IPS DF 4.7 (cell line): ENCODE data around the gene TPM3.
"Not testable (repeated sequence)": the region's sequence is repeated elsewhere in the genome, so short reads cannot be mapped to it uniquely, and the experiment has no call there.

Source experiments
- DNase-seq: peaks from one replicate; pipeline ENCODE4 v3.0.0-alpha.2; 2013; ENCODE audit warnings: low spot score; ENCODE audit errors: extremely low read depth

TPM3 gene

GRCh38 chr1:154170547-154171222, 21.2 kb downstream of the TPM3 start:
- DNase-seq: no peak

DNA sequence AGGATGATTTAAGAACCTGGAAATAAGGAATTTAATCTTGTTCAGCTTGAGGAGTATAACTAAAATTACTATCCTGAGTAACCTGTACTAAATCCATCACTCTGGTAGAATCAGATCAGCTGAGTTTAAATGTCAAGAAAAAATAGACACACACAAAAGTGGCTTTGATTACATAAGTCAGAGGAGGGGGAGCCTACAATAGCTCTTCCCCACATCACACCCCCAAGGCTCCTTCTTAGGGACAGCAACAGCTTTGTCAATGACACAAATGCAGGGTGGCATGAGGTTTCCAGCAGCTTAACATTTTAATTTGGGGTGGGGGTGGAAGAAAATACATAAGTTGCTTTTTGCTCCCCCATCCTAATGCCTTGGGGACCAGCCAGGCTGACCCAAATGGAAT, 24.4 kb downstream of the TPM3 start:
- no peak for DNase-seq

GRCh38 chr1:154166207-154166606, 25.7 kb downstream of the TPM3 start:
- no peak for DNase-seq

DNA sequence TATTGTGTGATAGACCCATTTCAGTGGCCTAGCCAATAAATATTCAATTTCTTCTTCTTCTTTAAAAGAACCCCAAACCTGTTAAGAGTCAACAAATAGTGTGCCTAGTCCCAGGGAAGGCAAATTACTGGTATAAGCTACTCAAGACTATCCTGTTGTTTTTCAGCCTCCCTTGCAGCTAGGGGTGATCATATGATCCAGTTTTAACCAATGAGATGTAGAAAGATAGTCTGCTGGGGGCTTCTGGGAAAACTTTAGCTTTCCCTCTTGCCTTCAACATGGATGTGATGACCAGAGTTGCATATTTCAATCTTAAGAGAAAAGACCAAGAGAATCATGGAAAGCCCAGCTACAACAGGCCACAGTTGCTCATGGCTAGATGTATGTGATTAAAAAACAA, 32.3 kb downstream of the TPM3 start:
- DNase-seq: no peak

DNA sequence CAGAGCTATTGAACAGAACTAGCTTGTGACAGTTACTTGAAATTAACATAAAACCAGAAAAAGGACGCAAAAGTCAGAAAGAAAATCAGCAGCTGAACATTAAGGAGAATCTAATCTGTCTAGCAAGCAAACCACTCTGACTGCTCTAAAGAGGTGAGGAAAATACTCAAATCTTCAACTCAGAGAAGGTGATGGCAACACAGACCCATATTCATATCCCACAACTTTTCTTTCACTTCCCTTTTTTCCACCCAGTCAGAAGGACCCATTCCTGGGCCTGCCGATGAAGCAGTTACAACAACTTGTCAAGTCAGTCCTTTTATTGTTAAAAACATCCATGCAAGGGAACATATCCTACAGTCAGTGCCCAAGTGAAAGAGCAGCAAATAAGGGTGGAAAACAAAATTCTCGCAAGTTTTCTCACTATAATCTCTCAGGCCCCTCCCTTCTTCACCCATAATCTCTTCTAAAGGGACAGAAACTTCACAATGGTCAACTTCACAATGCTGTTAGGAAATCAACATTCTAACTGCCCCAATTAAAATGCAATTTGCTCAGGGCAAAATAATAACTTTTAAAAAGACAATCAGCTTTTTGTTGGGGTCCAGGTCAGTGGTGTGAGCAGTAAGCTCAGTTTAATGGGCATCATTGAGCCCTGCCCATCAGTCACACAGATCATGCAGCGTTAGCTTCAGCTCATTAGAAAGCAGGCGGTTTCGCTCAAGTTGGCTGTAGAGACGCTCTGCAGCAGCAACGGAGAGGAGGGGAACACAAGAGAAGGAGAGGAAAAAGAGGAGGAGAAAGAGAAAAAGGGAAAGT, 33.4 kb downstream of the TPM3 start:
- DNase-seq: no peak

GRCh38 chr1:154157520-154158306, 34.2 kb downstream of the TPM3 start:
- no peak for DNase-seq

DNA sequence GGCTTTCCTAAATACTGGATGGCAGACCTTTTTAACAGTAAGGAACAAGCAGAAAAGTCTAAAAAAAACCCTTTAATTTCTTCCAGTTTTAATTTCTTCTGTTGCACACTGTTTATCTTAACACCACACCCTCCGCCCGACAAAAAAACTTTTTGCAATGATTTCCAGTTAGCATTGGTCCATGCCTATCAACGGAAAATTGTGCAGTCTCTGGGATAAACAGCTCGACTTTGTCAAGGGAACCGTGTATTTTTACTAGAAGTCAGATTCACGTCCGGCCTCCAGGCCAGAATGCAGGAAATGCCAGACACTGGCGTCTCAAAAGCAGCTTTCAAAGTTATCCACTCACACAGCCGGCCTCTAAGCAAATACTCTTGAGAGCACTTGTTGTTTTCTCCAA, 36.6 kb downstream of the TPM3 start:
- no peak for DNase-seq

GRCh38 chr1:154154534-154155191, 37.2 kb downstream of the TPM3 start, which contains the start of gene NUP210L:
Gene NUP210L, minus strand, starts transcription at chr1:154155073.
- peak; percentile 71 for DNase-seq

DNA sequence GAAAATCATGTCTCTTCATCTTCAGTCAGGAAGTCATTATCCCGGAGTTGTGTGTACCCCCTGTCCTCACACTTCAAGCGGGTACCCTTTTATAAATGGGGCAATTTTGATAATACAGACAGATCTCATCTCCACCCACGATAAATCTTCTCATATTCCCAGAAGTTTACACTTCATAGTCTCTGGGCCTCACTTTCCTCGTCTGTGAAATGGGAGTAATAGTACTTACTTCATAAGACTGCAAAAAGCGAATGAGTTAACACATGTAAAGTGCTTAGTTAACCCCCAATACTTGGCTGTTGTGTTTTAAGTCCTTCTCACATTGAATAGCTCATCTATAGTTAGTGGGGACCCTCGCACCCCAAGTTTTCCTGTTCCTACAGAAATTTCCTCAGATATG, 37.8 kb downstream of the TPM3 start:
- DNase-seq: no peak

DNA sequence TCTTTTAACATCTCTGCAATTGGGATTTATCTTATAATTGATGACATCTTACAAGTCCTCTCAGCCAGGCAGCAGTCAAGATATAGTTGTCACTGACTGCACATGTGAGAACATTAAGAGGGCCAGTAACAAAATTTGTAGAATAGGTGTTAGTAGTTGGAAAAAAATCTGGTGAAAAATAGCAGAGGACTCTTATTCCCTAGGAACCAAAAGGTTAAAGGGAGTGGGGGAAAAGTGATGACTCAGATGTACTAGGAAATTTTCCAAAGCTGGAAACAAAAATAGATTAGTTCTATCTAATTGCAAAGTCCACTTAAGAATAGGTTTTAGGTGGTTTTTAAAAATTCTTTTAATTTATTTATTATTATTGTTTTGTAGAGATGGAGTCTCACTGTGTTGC, 40.6 kb downstream of the TPM3 start:
- DNase-seq: no peak

- DNase-seq: no peak
Measured at GRCh38 chr1:154148807-154149206, 43.1 kb downstream of the TPM3 start.

DNA sequence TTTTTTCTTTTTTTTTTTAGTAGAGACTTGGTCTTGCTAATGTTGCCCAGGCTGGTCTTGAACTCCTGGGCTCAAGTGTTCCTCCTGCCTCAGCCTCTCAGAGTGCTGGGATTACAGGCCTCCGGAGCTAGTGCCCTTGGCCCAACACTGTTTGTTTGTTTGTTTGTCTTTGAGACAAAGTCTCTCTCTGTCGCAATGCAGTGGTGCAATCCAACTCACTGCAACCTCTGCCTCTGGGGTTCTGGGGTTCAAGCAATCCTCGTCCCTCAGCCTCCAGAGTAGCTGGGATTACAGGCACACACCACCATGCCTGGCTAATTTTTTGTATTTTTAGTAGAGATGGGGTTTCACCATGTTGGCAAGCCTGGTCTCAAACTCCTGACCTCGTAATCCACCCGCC, 44.4 kb downstream of the TPM3 start:
- not testable (repeated sequence) for DNase-seq

GRCh38 chr1:154145986-154146385, 45.9 kb downstream of the TPM3 start:
- DNase-seq: no peak

GRCh38 chr1:154142358-154142757, 49.5 kb downstream of the TPM3 start:
- DNase-seq: no peak

- DNase-seq: no peak
Measured at GRCh38 chr1:154141240-154141639, 50.7 kb downstream of the TPM3 start.

DNA sequence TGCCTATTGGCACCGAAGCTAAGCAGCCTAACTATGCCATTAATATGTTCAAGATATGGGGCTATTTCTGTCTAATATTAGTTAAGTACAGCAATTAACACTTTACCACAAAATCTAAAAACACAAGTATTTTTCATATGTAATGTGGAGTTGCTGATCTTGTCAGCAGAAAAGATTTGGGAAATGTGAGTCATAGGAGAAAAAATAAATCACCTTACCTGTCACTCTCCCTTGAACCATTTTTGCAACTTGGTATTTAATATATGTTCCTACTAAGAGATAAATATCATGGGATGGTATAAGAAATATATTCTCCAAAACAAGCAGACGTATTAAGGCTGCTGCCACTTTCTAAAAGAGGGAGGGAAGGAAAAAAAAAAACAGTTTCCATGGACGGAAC, 54.0 kb downstream of the TPM3 start:
- DNase-seq: no peak

DNA sequence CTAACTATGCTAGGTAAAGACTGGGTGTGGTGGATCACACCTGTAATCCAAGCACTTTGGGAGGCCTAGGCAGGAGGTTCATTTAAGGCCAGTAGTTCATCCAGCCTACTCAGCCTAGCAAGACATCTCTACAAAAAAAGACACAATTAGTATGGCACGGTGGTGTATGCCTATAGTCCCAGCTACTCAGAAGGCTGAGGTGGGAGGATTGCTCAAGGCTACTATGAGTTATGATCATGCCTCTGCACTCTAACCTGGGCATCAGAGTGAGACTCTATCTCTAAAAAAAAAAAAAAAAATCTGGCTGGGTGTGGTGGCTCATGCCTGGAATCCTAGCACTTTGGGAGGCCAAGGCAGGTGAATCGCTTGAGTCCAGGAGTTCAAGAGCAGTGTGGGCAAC, 58.6 kb downstream of the TPM3 start:
- DNase-seq: no peak

- no peak for DNase-seq
Measured at GRCh38 chr1:154129391-154129970, 62.4 kb downstream of the TPM3 start.

DNA sequence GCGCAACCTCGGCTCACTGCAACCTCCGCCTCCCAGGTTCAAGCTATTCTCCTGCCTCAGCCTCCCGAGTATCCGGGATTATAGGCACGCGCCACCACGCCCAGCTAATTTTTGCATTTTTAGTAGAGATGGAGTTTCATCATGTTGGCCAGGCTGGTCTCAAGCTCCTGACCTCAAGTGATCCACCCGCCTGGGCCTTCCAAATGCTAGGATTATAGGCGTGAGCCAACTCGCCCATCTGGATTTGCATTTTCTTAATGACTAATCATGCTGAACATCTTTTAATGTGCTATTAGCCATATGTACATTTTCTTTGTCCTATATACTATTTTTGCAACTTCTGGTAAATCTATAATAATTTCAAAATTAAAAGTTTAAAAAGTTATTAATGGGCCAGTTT, 68.7 kb downstream of the TPM3 start:
- DNase-seq: not testable (repeated sequence)

DNA sequence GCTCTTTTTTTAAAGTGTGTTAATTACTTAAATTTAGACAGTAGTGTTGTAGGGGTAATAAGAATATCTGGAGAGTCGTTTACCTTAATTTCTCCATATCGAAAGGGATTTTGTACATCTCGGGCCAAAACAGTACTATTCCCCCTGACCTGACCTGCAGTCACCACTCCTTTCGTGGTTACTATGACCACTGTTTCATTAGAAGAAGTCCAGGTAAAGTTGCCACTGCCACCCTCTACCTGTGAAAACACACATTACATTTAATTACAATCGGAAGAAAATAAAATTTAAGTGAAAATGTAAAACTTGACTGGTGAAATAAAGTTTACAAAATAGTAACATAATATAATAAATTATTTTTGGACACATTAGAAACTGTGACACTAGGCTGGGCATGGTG, 74.3 kb downstream of the TPM3 start:
- no peak for DNase-seq

DNA sequence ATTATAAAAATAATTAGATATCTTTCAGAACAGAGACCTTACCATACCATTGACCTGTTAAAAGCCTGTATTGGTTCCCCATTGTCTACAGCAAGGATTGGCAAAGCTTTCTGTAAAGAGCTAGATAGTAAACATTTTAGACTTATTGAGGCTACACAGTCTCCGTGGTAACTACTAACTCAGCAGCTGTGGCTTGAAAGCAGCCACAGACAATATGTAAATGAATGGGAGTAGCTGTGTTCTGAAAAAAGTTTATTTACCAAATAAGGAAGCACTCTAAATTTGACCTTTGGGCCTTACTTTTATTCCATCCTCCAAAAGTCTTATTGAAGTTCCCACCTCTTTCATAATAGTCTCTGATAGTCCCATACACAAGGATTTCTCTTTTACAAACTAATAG, 76.7 kb downstream of the TPM3 start:
- no peak for DNase-seq
